ENCODE measurements around the gene MUSK.

MUSK gene

DNA sequence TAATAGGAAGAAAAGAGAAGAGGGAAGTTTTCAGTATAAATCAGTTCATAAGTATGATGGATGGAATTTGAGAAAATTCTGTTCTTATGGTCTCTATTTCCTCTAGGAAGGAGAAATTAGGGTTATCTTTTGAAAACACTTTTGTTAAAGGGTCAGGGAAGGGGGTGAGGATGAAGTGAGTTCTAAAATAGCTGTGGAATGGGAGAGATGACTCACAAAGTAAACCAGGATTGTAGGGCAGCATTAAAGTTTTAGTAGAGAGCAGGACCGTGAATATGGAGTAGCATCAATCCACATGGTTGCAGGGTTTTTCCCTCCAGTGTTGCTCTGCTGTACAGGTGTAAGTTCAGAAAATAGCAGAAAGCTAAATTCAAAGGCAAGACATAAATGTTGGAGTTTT lies 32.4 kb downstream of the MUSK start:
- DNase-seq: no peak

DNA sequence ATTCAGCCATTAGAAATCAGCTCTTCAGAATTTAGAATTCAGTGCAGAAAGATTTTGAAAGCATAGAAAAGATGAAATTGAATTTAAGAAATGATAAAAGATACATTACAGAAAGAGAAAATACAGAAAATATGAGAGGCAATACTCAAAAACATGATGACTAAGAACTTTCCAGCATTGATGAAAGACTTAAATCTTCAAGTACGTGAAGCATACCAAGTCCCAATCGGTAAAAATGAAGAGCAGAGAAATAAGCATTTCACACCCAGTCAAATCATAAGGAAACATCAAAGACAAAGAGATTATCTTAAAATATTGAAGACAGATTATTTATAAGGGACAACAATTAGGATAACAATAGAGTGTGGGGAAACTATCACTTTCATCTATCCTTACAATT lies 35.1 kb downstream of the MUSK start:
- DNase-seq: no peak

DNA sequence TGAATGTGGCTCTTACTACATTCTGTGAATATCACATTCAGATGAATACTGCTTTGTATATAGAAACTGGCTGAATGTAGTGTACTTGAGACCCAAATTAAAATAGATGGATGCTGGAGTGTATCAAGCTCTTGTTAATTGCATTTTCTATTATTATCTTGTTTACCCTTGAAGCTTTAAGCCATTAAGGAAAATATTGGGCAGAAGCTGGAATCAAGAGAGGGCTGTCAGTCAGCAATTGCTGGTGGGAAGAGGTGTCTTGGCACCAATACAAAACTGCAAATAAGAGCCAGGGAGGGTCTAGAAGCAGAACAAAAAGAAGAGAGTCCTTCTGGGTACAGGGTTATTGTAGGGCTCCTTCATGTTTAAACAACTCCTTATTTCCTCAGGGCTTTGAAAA lies 38.8 kb downstream of the MUSK start:
- DNase-seq: no peak

DNA sequence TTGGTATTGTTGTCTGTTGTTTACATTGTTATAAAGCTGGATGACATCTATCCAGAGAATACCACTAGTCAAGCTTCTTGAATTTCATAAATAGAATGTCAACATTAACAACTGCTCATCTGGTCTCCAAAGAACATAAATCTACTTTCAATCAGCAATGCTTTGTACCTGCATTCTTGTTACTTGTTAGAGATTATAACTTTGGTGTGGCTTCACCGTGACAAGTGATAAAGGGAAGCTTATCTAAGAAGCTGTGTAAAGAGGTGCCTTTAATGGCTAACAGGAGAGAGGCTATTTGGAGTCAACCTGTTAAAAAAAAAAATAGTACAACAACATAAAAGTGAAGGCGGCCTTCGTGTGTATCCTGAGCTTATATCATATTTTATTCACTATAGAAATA lies 41.8 kb downstream of the MUSK start:
- DNase-seq: no peak

DNA sequence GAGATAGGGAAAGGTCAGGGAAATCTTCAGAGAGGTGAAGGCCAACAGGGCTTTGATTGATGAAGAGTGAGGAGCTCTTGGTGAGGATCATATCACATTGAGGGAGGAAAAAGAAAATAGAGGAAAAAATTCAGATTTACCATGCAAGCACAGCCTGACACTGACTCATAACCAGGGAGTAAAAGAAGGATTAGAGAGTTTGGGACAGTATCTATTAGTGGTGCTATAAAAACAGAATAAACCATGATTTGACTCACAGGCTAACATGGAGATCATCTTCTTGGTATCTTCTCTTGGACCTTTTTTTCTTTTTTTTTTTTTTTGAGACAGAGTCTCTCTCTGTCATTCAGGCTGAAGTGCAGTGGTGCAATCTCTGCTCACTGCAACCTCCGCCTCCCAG lies 44.4 kb downstream of the MUSK start:
- DNase-seq: no peak

DNA sequence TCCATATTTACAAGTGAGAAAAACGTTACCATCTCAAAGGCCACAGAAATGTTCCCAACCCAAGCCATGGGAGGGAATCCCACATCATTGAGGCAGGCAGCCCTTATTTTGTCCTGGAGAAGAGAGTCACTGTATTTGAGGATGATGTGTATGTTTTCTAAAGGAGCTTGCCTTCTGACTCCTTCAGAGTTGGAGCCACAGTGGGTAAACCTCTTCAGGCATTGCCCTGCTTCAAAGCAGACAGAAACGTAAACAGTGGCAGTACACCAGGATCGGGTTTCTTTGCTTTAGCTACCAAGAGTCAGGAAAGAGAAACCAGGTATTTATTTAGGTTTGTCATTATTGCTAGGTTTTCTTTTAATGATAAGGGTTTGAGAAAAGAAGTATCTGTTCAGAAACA lies 45.7 kb downstream of the MUSK start:
- no peak for DNase-seq

DNA sequence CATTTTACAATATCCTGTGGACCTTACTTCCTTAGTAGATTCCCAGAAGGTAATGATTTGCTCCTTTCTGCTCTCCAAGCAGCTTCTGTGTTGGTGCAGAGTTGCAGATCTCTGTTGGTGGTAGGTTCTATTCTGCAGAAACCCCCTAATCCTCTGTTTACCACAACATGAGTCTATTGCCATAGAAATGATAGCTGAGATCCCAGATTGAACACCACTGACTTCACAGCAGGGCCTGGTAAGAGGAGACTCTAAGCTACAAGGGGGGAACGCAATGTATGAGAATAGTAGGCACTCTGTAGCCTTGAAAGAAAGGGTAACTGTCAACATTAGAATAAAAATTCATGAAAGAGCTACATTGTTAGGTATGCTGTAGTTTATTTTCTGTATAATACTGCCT lies 59.5 kb downstream of the MUSK start:
- no peak for DNase-seq

DNA sequence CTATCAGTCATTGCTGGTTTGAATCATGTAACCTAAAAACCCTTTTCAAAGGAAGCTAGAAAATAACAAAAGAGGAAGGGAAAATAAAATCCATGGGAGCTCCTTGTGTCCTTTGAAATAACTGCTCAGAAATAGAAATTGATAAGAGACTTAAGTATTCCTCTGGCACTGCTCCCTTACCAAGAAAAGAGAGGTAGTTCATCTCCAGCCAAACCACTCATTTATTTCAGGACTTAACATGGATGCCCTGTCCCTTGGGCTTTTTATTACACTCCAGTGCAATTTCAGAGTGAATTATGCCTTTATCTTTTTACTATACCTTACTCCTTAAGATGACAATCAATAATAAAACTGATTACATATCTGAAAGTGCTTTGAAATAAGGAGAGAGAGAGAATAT lies 61.0 kb downstream of the MUSK start:
- no peak for DNase-seq

DNA sequence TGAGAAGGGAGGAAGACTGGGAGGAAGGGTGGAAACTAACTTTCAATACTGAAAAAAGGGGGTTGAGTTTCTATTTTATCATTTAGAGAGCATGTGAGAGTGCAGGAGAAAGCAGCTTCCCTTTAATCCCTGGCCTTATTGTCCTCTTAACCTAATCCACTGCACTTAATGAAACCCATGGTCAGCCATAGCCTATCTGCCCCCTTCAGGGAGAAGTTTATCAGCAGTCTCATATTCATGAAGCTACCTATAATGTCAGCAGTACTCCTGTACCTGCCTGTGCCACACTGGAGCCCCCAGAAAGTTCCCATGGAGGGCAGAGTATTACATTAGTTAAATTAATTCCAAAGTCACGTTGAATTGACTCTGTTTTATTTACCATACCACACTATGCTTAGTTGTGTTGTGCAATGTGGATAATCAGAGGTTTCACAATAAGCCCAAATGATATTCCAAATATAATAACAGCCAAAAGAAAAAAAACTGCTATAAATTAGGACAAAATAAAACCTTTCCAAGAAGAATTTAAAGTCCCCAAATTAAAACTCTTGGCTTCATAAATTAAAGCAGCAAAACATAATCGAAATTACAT lies 62.9 kb downstream of the MUSK start:
- no peak for DNase-seq

DNA sequence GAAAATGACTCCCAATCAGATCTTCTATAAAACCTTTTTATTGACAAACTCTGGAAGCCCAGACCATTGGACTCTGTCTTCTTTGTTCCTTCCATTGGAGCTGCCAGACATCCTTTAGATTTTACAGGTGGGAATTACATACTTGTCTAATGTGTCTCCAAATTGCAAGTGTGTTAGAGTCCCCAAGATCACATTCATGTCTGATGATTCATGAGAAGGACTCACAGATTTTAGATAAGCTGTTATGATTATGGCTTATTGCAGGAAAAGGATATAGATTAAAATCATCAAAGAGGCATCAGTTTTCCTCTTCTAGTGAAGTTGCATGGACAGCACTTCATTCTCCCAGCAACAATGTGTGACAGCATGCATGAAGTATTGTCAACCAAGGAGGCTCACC lies 70.4 kb downstream of the MUSK start:
- DNase-seq: no peak

DNA sequence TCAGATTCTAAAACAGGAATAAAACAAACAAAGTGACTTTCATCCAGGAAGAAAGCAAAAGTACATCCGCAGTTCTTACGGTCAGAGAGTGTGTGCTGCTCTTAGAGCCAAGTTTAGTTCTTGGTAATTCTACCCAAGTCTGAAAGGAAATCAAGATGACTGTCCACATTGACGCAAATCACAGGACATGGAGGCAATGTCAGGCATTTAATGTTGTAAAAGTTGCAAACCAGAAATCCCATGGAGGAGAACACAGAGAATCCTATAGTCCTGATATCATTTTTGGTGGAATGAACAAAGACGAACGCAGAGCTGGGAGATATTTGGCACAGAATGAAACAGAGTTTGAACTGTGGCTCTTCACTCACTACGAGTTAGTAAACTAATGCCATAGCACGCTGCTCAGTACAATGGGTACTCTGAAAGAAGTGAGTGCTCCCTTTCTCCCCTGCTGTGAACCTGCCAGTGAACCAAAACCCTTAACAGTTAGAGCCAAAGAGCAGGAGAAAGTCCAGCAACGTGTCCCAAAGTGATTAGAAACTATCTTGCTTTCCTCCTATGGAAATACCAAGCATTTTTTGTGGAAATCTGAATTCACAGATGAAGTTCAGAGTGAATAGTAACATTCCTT lies 74.3 kb downstream of the MUSK start:
- DNase-seq: no peak

DNA sequence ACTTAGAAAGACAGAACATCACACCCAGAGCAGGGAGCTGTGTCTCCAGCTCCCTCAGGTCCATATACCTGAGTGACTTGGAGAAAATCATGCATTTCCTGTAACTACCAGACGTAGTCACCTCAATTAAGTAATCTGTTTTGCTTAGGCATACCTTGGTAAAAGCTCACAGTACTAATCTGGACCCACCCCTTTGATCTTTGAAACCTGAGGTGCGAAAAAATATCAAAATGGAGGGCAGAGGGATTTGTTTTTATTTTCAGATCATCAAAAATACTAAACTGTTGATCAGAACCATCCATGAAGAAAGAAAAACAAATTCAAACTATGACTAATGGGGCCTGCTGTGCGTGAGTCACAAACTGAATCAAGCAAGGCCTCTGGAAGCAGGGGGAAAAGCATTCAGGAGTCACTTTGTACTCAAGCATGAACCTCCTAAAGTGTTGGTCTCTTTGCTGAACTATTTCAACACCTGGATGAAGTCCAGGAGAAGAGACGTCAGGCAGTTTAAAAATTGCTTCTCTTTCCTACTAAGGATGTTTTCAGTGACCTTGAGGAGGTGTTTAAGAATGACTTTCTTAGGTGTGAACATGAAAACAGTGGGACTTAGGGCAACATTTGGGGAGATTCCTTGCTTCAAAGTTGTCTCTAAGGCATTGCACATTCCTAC lies 76.3 kb downstream of the MUSK start:
- no peak for DNase-seq

DNA sequence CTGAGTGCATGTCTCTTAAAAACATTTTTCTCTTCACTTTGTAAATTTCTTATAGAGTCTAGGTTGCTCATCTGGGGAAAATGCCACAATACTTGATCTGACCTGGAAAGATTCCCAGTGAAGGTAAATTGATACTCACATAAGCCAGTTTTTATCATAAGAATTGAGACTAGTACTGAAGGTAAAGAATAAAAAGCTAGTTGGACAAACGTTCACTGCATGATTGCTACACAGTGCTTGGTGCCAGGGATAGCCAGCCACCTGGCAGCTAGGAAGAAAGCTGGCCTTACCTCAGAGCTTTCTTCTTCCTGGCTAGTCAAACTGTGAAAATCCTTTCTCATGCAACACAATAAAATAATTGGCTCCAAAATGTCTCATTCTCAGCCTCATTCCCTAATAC lies 77.1 kb downstream of the MUSK start:
- no peak for DNase-seq

DNA sequence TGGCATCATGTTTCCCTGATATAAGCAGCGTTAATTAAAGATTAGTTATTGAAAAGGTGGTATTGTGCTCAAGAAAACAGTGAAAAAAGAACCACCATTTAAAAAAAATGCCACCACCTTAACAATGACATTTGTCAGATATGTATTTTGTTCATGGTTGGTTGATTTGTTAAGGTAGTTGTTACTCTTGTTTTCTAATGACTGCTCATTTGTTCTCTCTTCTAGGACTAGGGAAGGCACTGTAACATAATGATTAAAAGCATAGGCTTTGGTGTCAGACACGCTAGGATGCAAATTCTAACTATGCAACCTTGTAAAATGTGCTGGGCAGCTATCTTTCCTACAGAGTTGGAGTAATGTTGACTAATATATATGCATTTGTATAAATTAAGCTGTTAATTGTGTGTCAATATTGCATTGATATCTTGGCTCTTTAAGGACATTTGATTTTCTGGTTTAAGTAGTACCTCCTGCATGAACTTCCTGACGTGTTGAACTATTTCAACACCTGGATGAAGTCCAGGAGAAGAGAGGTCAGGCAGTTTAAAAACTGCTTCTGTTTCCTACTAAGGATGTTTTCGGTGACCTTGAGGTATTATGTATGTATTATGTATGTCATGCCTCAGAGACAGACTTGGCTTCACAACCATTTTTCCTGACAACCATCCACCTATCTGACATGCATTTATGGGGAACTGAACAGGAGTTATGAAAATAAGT lies 77.8 kb downstream of the MUSK start:
- no peak for DNase-seq

DNA sequence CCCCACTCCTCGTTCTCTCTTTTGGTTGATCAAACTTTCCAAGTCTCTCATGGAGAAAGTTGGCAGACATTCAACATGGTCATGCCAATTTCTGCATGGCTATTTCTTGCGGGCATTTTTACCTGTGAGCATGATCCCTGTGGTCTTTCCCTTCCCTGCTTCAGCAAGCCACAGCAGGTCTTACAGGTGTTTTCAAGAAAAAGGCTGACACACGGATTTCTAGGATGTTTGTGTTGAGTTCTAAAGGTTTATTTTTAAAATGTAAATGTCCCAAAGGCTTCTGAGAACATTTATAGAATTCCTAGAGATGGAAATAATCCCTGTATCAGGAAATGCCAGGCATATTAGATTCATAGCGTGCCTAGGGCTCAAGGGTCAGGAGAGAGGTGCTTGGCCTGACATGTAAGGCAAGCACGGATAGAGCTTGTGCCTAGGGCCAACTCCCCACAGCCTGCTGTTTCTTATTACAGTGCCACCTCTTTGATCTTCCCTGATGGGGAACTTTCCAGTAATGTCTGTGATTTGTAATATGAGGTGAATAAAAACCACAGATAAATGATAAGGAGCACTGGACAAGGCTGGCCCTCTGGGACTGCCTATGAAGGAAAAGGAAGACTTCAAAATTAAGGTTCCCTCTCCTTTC lies 79.8 kb downstream of the MUSK start:
- DNase-seq: no peak

DNA sequence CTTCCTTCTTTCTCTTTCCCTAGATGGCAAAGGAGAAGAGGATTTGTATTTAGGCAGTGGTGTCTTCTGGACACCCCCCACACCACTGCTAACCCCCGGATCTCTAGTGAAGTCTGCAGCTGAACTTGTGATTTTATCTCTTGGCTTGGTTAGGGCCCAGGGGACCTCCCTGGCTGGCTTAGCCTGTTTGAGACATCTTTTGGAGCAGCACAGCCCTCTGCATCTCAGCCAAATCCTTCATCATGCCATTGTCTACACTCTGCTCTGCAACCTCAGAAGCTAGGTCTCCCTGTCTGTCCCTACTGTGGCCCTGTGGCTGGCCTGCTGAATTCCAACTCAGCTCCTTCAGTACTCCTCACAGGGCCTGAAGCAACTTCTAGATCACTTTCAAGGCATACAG lies 81.7 kb downstream of the MUSK start:
- DNase-seq: no peak

DNA sequence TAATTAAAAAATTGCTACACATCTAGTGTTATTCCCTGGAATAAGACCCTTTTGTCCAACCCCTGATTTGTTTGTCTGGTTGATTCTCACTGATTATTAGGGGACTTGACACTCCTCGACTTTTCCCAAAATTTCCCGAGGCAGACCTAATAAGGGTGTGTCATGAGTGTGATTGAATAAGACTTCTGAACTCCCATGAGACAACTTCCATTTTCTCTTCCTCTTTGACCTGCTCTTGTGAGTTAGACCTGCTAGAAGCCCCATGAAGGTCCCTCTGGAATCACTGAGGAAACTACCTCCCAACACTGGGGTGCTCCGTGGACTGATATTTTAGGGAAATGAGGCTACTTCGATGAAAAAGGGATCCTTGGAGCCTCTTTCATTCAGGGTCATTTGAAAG lies 83.4 kb downstream of the MUSK start:
- DNase-seq: no peak

DNA sequence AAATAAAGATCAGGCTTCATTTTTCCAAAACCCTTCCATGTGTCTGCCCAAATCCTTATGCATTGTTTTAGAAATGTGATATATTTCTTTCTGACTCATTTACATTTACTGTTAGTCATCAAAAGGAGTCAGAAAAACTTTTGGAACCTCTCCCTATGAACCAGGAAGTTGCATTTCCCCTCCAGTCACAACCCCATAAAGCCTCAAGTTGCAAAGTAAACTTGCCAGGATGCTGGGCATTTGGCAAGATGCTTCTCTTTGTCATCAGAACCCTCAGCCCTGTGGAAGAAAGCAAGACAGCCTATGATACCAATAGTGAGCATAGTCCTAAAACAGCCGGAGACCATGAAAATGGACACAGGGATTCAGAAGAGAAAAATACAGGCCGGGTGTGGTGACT lies 84.2 kb downstream of the MUSK start:
- DNase-seq: peak; percentile 70

DNA sequence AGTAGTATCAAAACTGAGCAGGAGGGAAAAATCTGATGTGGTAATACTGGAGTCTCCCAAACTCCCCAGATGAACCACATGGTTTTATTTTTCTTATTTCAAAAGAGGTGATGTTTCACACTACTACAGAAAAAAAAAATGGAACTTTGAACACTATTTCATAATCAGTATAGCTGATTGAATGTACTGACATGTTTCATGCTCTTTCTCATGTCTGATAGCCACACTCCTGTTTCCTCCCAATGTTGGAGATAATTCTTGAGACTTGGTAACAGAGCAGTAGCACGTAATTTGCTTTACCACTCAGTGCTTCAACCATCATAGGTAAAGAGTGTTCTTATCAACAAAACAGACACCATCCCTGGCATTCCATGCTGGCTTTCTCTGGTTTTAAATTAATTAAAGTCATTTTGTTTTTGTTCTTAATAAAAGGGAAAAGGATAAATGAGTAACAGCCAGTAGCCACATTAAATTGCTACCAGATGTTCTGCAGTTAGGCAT lies 85.2 kb downstream of the MUSK start:
- peak; percentile 31 for DNase-seq

DNA sequence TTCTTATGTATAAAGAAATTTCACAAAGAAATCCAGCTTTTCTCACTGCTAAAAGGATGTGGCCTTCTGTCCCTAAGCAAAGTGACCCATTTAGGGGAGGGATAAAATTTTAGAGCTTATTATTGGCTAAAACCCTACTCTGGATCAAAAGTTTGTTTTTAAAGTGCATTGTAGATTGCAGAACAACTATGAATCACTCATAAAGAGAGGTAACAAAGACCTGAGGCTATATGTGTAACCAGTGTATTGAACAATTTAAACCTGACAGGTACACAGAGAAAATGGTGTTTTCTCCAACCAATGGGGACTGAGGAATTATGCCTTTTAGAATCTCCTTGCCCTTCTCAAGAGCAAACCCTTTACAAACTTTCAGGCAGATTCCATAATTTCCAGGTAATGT lies 86.6 kb downstream of the MUSK start:
- DNase-seq: no peak

DNA sequence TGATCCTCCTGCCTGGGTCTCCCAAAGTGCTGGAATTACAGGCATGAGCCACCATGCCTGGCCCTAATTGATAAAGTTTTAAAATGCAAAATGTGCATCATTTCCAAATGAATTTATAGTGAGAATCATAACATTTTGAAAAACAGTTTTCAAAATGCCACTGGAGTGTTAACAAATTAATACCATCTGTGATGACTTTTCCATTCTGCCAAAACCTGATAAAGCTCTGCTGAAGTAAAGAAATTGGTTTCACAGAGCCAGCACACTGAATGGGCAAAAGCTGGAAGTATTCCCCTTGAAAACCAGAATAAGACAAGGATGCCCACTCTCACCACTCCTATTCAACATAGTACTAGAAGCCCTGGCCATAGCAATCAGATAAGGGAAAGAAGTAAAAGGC lies 89.6 kb downstream of the MUSK start:
- DNase-seq: no peak

DNA sequence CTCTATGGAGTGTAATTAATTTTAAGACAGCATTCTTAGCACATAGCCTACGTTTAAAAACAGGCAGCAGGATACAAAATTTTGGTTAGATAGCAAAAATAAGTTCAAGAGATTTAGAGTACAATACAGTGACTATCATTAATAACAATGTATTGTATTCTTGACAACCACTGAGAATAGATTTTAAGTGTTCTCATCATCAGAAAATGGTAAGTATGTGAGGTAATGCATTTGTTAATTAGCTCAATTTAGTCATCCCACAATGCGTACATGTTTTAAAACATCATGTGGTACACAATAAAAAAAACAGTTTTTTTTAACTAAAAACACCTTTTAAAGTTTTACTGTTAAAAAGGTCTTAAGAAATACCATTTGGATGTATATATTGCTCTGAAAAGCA lies 94.2 kb downstream of the MUSK start:
- DNase-seq: no peak

DNA sequence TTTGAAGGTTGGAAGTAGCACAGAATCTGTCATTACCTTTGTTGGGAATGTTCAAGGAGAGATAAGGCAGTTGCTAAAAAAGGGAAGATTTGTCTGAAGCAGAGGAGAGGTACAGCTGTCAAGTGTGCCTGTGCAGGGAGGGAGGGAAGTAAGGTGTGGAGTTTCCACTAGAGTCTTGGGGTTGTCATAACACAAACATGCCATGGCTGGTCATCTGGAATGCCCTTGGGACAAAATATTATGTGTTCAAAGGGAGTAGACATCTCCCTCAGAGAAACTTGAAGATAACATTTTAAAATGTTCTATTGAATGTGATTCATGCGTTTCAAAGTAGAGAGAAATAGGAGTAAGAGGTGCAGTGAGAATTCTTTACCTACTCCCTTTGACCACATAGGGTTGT lies 95.0 kb downstream of the MUSK start:
- no peak for DNase-seq

DNA sequence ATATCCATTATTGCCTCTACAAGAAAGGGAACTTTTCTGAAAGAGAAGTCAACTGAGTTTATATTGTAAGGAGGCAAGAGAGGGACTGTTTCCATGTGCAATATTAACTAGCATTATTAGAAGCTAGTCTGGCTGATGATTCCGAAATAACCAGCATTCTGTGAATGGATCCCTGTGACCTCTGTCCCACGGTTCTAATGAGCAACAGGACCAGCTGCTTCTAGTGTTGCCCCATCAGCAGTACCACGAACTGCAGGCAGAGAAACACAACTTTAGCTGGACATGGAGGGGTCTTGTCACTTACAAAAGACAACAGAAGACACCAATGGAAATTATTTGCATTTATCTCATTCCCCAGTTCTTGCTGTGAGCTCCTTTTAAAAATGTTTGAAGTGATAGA lies 95.4 kb downstream of the MUSK start:
- DNase-seq: no peak

All from MV-4-11 (cell line).